ENCODE data around the gene GXYLT1.

Gene GXYLT1

DNA sequence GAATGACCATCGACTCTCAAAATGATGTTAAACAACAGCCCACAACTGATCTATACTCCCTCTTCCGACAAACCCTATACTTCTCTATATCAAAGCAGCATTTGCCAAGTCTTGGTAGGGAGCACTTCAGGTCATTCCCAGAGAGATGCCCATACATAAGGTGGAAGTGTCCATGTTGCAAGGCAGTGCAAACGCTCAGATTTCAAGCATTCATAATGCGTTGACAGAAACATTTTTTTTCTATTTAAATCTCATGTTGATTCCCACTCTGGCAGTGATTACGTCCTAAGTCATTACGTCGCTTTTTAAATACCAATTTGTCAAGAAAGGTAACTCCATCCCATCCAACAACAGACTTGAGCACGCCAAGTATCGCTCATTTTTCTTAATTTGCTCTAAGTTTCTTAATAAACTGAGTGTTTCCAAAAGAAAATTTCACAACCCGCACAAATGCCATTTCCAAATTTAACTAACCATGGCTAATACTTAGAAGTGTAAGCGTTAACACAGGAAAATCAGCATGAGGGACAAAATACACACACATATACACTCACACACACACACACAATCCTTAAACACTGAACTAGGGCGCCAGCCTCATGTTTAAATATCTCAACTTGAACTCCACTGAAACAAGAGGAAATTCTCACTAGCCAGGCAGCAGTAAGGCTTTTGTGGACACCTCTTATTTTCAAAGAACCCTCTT lies 1.1 kb downstream of the GXYLT1 start:
- no peak for DNase-seq

DNA sequence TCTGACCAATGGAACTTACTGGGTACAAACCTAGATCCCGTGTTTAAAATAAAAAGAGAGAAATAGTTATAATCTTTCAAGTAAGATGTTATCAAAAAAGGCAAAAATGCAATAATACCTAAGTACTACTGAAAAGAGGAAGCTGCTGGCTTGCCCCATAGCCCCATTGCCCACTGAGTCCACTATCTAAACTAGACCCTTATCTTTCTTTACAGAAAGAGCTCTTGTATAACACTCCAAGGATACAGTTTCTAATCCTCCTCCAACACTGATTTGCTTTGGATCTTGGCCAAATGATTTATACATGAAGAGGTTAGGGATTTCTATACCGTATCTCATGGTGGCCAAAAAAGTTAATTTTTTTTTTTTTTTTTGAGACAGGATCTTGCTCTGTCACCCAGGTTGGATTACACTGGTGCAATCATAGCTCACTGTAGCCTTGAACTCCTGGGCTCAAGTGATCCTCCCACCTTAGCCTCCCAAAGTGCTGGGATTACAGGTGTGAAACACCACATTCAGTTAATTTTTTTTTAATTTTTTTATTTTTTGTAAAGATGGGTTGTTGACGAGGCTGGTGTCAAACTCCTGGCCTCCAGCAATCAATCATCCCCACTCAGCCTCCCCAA lies 2.6 kb downstream of the GXYLT1 start:
- DNase-seq = no peak

DNA sequence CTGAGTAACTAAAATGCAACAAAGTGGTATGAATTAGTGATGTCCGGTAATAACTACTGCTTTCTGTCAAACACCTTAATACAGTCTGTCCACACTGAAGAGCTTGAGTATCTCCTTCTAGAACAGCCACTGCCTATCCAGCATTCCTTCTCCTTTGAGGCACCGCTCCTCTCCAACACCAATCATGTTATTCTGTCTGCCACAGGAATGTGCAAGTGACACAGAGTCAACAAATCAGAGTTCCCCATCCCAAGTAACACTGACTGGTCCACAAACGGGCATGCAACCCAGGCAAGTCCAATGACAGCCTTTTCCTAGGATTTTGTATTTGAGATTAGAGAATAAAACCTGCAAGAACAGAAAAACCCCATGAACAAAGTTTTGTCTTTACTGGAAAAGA lies 3.8 kb downstream of the GXYLT1 start:
- peak; percentile 38 for DNase-seq

DNA sequence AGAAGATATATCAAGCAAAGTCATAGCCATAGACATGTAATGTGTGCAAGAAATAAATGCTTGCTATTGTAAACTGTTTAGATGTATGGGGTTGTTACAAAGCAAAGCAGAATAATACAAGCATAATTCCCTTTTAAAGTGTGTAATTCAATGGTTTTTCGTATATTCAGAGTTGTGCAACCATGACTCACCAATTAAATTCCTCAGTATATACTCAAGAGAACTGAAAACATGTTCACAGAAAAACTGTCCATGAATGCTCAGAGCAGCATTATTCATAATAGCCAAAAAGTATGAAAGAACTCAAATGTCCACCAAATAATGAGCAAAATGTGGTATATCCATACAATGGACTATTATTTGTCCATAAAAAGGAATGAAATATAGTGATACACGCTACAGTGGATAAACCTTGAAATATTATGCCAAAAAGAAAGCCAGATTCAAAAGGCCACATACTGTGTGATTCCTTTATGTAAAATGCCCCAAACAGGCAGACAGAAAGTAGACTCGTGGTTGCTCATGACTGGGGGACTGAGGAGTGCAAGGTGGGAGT lies 9.3 kb downstream of the GXYLT1 start:
- peak; percentile 67 for DNase-seq

DNA sequence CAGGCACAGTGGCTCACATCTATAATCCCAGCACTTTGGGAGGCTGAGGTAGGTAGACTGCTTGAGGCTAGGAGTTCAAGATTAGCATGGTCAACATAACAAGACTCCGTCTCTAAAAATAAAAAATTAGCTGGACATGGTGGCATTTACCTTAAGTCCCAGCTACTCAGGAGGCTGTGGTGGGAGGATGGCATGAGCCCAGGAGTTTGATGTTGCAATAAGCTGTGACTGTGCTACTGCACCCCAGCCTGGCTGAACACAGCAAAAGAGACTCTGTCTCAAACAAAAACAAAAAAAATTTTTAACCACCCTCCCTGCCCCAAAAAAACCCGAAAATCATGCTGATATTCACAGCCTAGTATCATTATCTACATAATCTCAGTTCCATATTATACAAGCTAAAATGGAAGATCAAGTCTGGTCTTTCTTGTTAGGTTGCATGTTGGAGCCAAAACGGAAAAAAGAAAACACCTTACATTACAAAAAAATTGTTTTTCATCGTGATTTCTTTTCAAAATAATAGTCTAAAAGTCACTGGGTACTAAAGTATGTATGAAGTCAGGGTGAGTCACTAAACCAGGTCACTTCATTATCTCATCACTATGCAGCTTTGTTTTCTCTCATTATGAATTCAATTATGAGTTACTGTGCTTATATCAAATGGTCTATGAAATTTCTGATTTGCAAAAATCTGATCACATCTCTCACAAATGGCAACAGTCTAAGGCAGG lies 13.8 kb downstream of the GXYLT1 start:
- peak; percentile 45 for DNase-seq

GRCh38 chr12:42129595-42130204 lies 15.0 kb downstream of the GXYLT1 start:
- DNase-seq = peak; percentile 51

DNA sequence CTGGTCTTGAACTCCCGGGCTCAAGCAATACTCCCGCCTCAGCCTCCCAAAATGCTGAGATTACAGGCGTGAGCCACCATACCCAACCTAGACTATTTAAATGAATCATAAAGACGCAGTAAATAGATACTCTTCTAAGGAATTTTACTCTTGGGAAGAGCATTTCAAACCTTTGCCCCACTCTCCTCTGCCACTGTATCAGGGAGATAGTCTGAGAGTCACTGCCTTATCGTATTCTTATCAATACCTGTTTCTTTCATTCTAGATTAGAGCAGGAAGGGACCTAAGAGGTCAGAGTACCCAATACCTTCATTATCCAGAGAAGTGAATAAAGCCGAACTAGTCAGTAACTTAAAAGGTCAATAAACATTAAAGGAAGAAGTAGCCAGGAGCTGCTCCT lies 15.8 kb downstream of the GXYLT1 start:
- no peak for DNase-seq

DNA sequence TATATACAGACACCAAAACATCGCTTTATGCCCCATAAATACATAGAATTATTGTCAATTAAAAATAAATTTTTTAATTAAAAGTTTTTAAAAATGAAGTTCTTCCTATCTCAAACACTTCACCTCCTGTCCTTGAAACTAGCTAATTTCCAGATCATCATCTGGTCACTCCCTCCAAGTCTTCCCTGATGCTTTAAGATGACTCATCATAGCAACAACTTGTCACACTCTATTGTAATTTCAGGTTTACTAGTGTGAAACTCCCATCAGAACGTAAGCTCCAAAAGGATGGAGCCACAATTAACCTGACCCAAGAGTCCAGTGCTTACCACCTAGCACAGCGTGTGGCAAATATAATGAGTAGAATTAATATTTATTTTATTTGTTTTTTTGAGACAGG lies 16.3 kb downstream of the GXYLT1 start:
- DNase-seq = peak; percentile 31

GRCh38 chr12:42126963-42127362 lies 17.7 kb downstream of the GXYLT1 start:
- DNase-seq = no peak

DNA sequence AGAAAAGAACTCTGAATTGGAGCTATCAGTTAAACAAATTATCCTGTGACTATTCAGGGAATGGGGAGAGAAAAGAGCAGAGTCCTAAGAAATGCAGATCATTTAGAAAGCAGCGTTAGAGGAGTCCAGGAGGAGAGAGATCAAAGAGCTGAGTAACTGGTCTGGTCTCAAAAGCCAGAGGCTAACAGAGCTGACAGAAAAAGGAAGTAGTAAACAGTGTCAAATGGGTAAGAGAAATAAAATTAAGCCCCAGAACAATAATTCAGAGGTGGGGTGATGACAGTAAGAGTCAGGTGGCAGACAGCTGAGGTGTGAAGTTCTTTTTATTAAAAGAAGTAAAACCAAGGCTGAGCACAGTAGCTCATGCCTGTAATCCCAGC lies 19.3 kb downstream of the GXYLT1 start:
- no peak for DNase-seq

DNA sequence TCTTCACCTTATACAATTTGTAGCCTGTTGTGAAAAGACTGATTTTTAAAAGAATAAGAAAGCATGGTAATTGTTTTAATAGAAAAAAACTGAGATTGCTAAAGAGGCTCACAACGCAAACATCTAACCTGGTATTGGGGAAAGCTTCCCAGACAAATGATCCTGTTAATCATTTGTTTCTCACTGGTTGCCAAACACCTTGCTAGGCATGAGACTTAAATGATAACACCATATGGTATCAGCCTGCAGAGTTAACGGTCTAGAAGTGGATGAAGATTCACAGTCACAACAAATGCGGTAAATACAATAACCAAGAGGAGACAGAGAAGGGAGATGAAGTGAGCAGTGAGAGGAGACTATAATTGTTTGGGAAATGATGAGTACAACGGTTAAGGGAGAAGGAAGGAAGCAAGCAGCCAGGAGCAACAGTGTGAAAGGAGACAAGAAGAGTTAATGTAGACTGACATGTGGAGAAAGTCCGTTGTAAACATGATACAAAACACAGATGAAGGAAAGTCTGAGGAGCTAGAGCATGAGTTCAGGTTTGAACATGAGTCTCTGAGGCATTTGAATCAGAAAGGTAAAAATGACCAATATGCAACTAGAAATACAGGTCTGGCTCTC lies 19.8 kb downstream of the GXYLT1 start:
- DNase-seq = no peak

DNA sequence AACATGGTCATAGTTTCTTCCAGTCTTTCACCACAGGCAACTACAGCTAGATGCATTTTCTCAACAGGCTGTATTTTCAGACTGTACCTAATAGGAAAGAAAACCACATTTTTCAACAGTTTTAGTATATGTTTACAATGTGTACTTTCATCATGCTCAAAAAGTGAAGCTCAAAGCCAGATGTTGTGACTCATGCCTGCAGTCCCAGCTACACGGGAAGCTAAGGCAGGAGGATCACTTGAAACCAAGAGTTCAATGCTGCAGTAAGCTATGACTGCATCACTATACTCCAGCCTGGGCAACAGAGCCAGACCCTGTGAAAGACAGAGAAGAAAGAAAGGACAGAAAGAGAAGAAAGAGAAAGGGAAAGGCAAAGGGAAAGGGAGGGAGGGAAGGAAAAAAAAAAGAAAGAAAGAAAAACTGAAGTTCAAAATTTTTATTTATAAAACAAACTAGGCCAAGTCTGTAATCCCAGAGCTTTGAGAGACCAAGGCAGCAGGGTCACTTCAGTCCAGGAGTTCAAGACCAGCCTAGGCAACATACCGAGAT lies 25.5 kb downstream of the GXYLT1 start:
- DNase-seq = peak; percentile 33

DNA sequence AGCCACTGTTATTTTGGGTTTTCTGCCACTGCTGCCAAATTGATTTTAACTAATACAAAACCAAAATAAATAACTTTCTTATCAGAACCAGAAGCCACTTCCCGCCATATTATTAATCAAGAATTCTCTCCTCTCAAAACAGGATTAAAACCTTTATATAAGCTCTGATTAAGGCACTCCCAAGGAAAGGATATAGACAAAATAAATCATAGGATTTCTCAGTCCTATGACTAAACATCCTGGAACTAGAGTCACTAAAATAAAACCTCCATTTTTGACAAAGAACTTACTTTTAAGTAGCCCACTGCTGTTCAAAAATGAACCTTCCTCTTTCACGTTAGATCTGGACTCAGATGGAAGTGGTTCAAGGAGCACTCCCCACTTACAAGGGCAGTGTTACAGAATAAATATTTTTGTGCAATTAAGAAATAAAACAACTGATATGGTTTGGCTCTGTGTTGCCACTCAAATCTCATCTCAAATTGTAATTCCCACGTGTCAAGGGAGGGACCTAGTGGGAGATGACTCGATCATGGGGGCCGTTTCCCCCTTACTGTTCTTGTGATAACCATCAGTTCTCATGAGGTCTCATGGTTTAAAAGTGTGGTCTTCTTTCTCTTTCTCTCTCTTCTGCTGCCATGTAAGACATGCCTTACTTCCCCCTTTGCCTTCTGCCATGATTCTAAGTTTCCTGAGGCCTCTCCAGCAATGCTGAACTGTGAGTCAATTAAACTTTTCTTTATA lies 26.4 kb downstream of the GXYLT1 start:
- no peak for DNase-seq

GRCh38 chr12:42109031-42109430 lies 35.6 kb downstream of the GXYLT1 start:
- DNase-seq = no peak

DNA sequence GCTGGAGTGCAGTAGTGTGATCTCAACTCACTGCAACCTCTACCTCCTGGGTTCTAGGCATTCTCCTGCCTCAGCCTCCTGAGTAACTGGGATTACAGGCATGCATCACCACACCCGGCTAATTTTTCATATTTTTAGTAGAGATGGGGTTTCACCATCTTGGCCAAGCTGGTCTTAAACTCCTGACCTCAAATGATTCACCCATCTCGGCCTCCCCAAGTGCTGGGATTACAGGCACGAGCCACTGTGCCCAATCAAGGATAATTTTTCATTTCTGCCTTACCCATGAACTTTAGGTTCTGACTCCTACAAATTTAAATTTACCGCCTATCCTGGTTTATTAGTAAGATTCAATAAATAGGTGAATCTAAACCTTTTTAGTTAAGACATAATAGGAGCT lies 37.9 kb downstream of the GXYLT1 start:
- peak; percentile 23 for DNase-seq

DNA sequence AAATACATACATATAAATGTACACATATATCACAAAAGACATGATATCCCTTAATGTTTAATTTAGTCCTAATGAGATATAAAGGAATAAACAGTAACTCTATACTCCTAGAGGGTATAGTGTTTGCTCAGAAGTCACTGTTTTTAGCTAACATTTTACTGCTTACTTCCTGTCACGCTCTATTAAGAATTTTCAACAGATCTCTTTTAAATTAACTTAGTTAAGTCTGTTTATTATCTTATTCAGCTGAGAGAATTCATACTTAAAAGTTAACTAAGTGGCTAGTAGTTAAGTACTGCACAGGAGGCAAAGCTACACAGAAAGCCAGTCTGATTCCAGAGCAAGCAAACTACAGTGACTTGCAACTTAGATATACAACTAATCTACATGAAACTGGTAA lies 39.9 kb downstream of the GXYLT1 start:
- DNase-seq = no peak

- no peak for DNase-seq
Observed at GRCh38 chr12:42104087-42104486, 40.6 kb downstream of the GXYLT1 start.

GRCh38 chr12:42103155-42103554 lies 41.5 kb downstream of the GXYLT1 start:
- no peak for DNase-seq

DNA sequence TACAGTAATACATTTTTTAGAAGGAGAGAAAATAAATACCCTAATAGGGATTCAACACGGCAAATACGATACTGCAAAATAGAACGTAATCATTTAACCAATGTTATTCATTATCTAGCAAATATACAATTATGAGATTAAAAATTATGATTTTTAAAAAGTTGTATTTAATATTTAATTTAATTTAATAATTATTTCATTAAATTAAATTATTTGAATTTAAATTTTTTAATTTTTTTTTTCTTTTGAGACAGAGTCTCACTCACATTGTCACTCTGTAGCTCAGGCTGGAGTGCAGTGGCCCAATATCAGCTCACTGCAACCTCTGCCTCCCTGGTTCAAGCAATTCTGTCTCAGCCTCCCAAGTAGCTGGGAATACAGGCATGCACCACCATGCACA lies 42.0 kb downstream of the GXYLT1 start:
- no peak for DNase-seq

DNA sequence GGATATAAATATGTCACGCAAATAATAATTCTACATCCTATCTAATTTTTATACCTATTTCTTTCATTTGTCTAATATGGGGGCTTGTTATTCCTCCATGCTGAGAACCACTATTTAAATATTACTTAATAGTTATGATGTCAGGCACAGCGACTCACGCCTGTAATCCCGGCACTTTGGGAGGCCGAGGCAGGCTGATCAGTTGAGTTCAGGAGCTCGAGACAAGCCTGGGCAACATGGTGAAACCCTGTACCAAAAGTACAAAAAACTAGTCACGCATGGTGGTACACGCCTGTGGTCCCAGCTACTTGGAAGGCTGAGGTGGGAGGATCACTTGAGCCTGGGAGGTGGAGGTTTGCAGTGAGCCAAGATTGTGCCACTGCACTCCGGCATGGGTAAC lies 45.2 kb downstream of the GXYLT1 start:
- DNase-seq = no peak

DNA sequence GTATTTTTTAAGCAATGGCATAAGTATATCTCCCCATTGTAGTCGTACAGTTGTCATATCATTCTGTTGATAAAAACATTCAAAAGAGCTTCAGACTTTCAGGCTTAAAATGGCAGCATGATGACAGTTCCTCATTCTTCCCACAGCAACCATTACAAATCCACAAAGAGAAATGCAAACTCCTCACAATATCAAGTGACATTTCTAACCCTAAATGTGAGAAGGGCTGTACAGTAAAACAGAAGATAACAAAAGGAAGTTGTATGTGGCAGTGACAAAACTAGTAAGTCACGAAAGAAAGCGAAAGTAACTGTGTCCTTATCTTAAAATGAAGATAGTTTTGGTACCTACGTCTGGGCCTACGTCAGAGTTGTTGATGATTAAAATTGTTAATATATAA lies 46.7 kb downstream of the GXYLT1 start:
- no peak for DNase-seq

- peak; percentile 53 for DNase-seq
Observed at GRCh38 chr12:42094277-42094676, 50.4 kb downstream of the GXYLT1 start.
